Measurements from ENCODE around the gene NDUFS6.
"Not testable (repeated sequence)": the region's sequence is repeated elsewhere in the genome, so short reads cannot be mapped to it uniquely, and the experiment has no call there.

NDUFS6 gene

GRCh38 chr5:1788828-1789227 is 12.4 kb upstream of the NDUFS6 start:
- Histone ChIP-seq H3K4me3 (ENCODE audit: low read length) (no peak overlapping the region), H3K27me3 (ENCODE audit: control insufficient read depth, insufficient read depth, low read length) (peaks cover 4% of the 10 kb centered on the region), H3K36me3 (ENCODE audit: control insufficient read depth, insufficient read depth, low read length) (no peaks in the 10 kb centered on the region), H3K9me3 (ENCODE audit: control insufficient read depth, low read length) (no peaks in the 10 kb centered on the region), H3K4me1 (ENCODE audit: control insufficient read depth, insufficient read depth, low read length) (no peaks in the 10 kb centered on the region), H3K9ac (ENCODE audit: low read length) (no peak overlapping the region)

GRCh38 chr5:1789438-1789833 is 11.8 kb upstream of the NDUFS6 start:
- H3K4me1 ChIP-seq (ENCODE audit: control insufficient read depth, insufficient read depth, low read length); H3K9me3 ChIP-seq (ENCODE audit: control insufficient read depth, low read length); H3K9ac ChIP-seq (ENCODE audit: low read length); H3K36me3 ChIP-seq (ENCODE audit: control insufficient read depth, insufficient read depth, low read length); H3K4me3 ChIP-seq (ENCODE audit: low read length); H3K27me3 ChIP-seq (ENCODE audit: control insufficient read depth, insufficient read depth, low read length): not testable (repeated sequence)

GRCh38 chr5:1789834-1790471 is 11.3 kb upstream of the NDUFS6 start:
- Histone ChIP-seq H3K9ac (ENCODE audit: low read length) (no peak overlapping the region), H3K27me3 (ENCODE audit: control insufficient read depth, insufficient read depth, low read length) (peaks cover 4% of the 10 kb centered on the region), H3K9me3 (ENCODE audit: control insufficient read depth, low read length) (no peaks in the 10 kb centered on the region), H3K4me1 (ENCODE audit: control insufficient read depth, insufficient read depth, low read length) (no peaks in the 10 kb centered on the region), H3K36me3 (ENCODE audit: control insufficient read depth, insufficient read depth, low read length) (no peaks in the 10 kb centered on the region), H3K4me3 (ENCODE audit: low read length) (no peak overlapping the region)

GRCh38 chr5:1791176-1791575 is 10.0 kb upstream of the NDUFS6 start:
- H3K9ac ChIP-seq (ENCODE audit: low read length): no peak overlapping the region
- H3K4me1 ChIP-seq (ENCODE audit: control insufficient read depth, insufficient read depth, low read length): no peaks in the 10 kb centered on the region
- no peak overlapping the region for H3K4me3 ChIP-seq (ENCODE audit: low read length)
- H3K36me3 ChIP-seq (ENCODE audit: control insufficient read depth, insufficient read depth, low read length): no peaks in the 10 kb centered on the region
- H3K27me3 ChIP-seq (ENCODE audit: control insufficient read depth, insufficient read depth, low read length): peaks cover 4% of the 10 kb centered on the region
- no peaks in the 10 kb centered on the region for H3K9me3 ChIP-seq (ENCODE audit: control insufficient read depth, low read length)

GRCh38 chr5:1792842-1793266 is 8.4 kb upstream of the NDUFS6 start:
- Histone ChIP-seq H3K9ac (ENCODE audit: low read length) (no peak overlapping the region), H3K27me3 (ENCODE audit: control insufficient read depth, insufficient read depth, low read length) (peaks cover 4% of the 10 kb centered on the region)

GRCh38 chr5:1793301-1793740 is 7.9 kb upstream of the NDUFS6 start:
- Histone ChIP-seq H3K27me3 (ENCODE audit: control insufficient read depth, insufficient read depth, low read length) (peaks cover 4% of the 10 kb centered on the region), H3K4me3 (ENCODE audit: low read length) (no peak overlapping the region), H3K9me3 (ENCODE audit: control insufficient read depth, low read length) (no peaks in the 10 kb centered on the region), H3K36me3 (ENCODE audit: control insufficient read depth, insufficient read depth, low read length) (no peaks in the 10 kb centered on the region), H3K4me1 (ENCODE audit: control insufficient read depth, insufficient read depth, low read length) (no peaks in the 10 kb centered on the region), H3K9ac (ENCODE audit: low read length) (no peak overlapping the region)

More at GRCh38 chr5:1792842-1793266, 8.4 kb upstream of the NDUFS6 start:
- H3K36me3 ChIP-seq (ENCODE audit: control insufficient read depth, insufficient read depth, low read length): no peaks in the 10 kb centered on the region
- H3K4me3 ChIP-seq (ENCODE audit: low read length): no peak overlapping the region
- H3K9me3 ChIP-seq (ENCODE audit: control insufficient read depth, low read length): no peaks in the 10 kb centered on the region
- H3K4me1 ChIP-seq (ENCODE audit: control insufficient read depth, insufficient read depth, low read length): no peaks in the 10 kb centered on the region

- peaks cover 7% of the 10 kb centered on the region for H3K4me1 ChIP-seq (ENCODE audit: control insufficient read depth, insufficient read depth, low read length)
- H3K9ac ChIP-seq (ENCODE audit: low read length): no peak overlapping the region
- no peak overlapping the region for H3K4me3 ChIP-seq (ENCODE audit: low read length)
- no peaks in the 10 kb centered on the region for H3K36me3 ChIP-seq (ENCODE audit: control insufficient read depth, insufficient read depth, low read length)
- no peaks in the 10 kb centered on the region for H3K9me3 ChIP-seq (ENCODE audit: control insufficient read depth, low read length)
- H3K27me3 ChIP-seq (ENCODE audit: control insufficient read depth, insufficient read depth, low read length): peaks cover 4% of the 10 kb centered on the region
Observed at GRCh38 chr5:1793966-1794900, 7.0 kb upstream of the NDUFS6 start.

- Histone ChIP-seq H3K4me3 (ENCODE audit: low read length) (no peak overlapping the region), H3K4me1 (ENCODE audit: control insufficient read depth, insufficient read depth, low read length) (peaks cover 7% of the 10 kb centered on the region)
Observed at GRCh38 chr5:1794901-1795290, 6.3 kb upstream of the NDUFS6 start.

GRCh38 chr5:1795506-1795905 is 5.7 kb upstream of the NDUFS6 start:
- no peak overlapping the region for H3K4me3 ChIP-seq (ENCODE audit: low read length)
- peaks cover 7% of the 10 kb centered on the region for H3K4me1 ChIP-seq (ENCODE audit: control insufficient read depth, insufficient read depth, low read length)
- H3K9me3 ChIP-seq (ENCODE audit: control insufficient read depth, low read length): no peaks in the 10 kb centered on the region
- peaks cover 2% of the 10 kb centered on the region for H3K27me3 ChIP-seq (ENCODE audit: control insufficient read depth, insufficient read depth, low read length)
- no peak overlapping the region for H3K9ac ChIP-seq (ENCODE audit: low read length)
- no peaks in the 10 kb centered on the region for H3K36me3 ChIP-seq (ENCODE audit: control insufficient read depth, insufficient read depth, low read length)

More at GRCh38 chr5:1794901-1795290, 6.3 kb upstream of the NDUFS6 start:
- no peaks in the 10 kb centered on the region for H3K36me3 ChIP-seq (ENCODE audit: control insufficient read depth, insufficient read depth, low read length)
- H3K9me3 ChIP-seq (ENCODE audit: control insufficient read depth, low read length): no peaks in the 10 kb centered on the region
- H3K27me3 ChIP-seq (ENCODE audit: control insufficient read depth, insufficient read depth, low read length): peaks cover 4% of the 10 kb centered on the region
- no peak overlapping the region for H3K9ac ChIP-seq (ENCODE audit: low read length)

GRCh38 chr5:1795931-1796330 is 5.3 kb upstream of the NDUFS6 start:
- no peaks in the 10 kb centered on the region for H3K9me3 ChIP-seq (ENCODE audit: control insufficient read depth, low read length)
- no peaks in the 10 kb centered on the region for H3K27me3 ChIP-seq (ENCODE audit: control insufficient read depth, insufficient read depth, low read length)
- no peak overlapping the region for H3K4me3 ChIP-seq (ENCODE audit: low read length)
- H3K9ac ChIP-seq (ENCODE audit: low read length): no peak overlapping the region
- peaks cover 7% of the 10 kb centered on the region for H3K4me1 ChIP-seq (ENCODE audit: control insufficient read depth, insufficient read depth, low read length)
- no peaks in the 10 kb centered on the region for H3K36me3 ChIP-seq (ENCODE audit: control insufficient read depth, insufficient read depth, low read length)

- H3K27me3 ChIP-seq (ENCODE audit: control insufficient read depth, insufficient read depth, low read length): no peaks in the 10 kb centered on the region
- no peak overlapping the region for H3K4me3 ChIP-seq (ENCODE audit: low read length)
- no peaks in the 10 kb centered on the region for H3K36me3 ChIP-seq (ENCODE audit: control insufficient read depth, insufficient read depth, low read length)
- H3K9ac ChIP-seq (ENCODE audit: low read length): no peak overlapping the region
- peaks cover 7% of the 10 kb centered on the region for H3K4me1 ChIP-seq (ENCODE audit: control insufficient read depth, insufficient read depth, low read length)
- H3K9me3 ChIP-seq (ENCODE audit: control insufficient read depth, low read length): no peaks in the 10 kb centered on the region
Observed at GRCh38 chr5:1796371-1797102, 4.7 kb upstream of the NDUFS6 start.
